GM21390 (cell line): ENCODE measurements around the gene MBP.

Source experiments
- ATAC-seq: cut with Tn5 transposase; IDR thresholded peaks from one replicate; pipeline ENCODE4 v1.9.1; 2021; ENCODE audit not compliant: unreplicated experiment

The MBP gene

GRCh38 chr18:77151033-77151771 is 18.6 kb upstream of the MBP start:
- no peak for ATAC-seq

- ATAC-seq: no peak
Measured at GRCh38 chr18:77150588-77150987, 18.0 kb upstream of the MBP start.

- ATAC-seq: no peak
Measured at GRCh38 chr18:77148289-77148688, 15.7 kb upstream of the MBP start.

GRCh38 chr18:77147418-77147852 is 14.9 kb upstream of the MBP start:
- ATAC-seq: no peak

- ATAC-seq: no peak
Measured at GRCh38 chr18:77146249-77147080, 13.9 kb upstream of the MBP start.

- no peak for ATAC-seq
Measured at GRCh38 chr18:77145364-77145901, 12.8 kb upstream of the MBP start.

- no peak for ATAC-seq
Measured at GRCh38 chr18:77144451-77145118, 12.0 kb upstream of the MBP start.

GRCh38 chr18:77144046-77144445 is 11.5 kb upstream of the MBP start:
- no peak for ATAC-seq

- no peak for ATAC-seq
Measured at GRCh38 chr18:77143196-77143595, 10.6 kb upstream of the MBP start.

GRCh38 chr18:77141401-77142118 is 9.0 kb upstream of the MBP start:
- ATAC-seq: no peak

GRCh38 chr18:77140439-77141109 is 8.0 kb upstream of the MBP start:
- no peak for ATAC-seq

- no peak for ATAC-seq
Measured at GRCh38 chr18:77140030-77140429, 7.4 kb upstream of the MBP start.

- no peak for ATAC-seq
Measured at GRCh38 chr18:77139619-77140018, 7.0 kb upstream of the MBP start.

- no peak for ATAC-seq
Measured at GRCh38 chr18:77138270-77138669, 5.7 kb upstream of the MBP start.

- no peak for ATAC-seq
Measured at GRCh38 chr18:77137851-77138250, 5.3 kb upstream of the MBP start.

- no peak for ATAC-seq
Measured at GRCh38 chr18:77136871-77137665, 4.5 kb upstream of the MBP start.

- no peak for ATAC-seq
Measured at GRCh38 chr18:77136076-77136718, 3.6 kb upstream of the MBP start.

- ATAC-seq: no peak
Measured at GRCh38 chr18:77135339-77136075, 2.9 kb upstream of the MBP start.
